Loucy (cell line): Measurements from ENCODE around the gene TCF7L2.

ENCODE experiments used
- EZH2phosphoT487 ChIP-seq: fragments of 200-600 bp; IDR thresholded peaks from 2 replicates; pipeline ENCODE4 v1.6.1; 2018; ENCODE audit warnings: antibody characterized with exemption, mild to moderate bottlenecking, moderate library complexity, borderline replicate concordance
- TF ChIP-seq, protein P1 (sequence below): fragments of 200-600 bp; sonication (generic); conservative IDR thresholded peaks from 2 replicates; pipeline ENCODE4 v1.5.1; 2014; ENCODE audit warnings: mild to moderate bottlenecking, antibody characterized with exemption, low read length

DNA sequence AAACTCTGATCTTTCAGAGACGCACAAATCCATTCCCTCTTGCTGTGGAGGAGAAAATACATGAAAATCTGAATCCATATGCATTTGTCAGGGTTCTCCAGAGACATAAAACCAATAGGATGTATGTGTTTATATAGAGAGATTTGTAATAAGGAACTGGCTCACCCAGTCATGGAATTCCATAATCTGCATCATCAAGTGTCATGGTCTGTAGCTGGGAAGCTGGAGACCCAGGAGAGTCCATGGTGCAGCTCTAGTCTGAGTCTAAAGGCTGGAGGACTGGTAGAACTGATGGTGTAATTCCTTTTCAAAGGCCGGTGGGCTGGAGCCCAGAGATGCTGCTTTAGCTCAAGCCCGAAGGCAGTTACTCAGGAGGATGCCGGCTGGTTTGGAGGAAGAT, 134.0 kb downstream of the TCF7L2 start:
- TF ChIP-seq, protein P1, sequence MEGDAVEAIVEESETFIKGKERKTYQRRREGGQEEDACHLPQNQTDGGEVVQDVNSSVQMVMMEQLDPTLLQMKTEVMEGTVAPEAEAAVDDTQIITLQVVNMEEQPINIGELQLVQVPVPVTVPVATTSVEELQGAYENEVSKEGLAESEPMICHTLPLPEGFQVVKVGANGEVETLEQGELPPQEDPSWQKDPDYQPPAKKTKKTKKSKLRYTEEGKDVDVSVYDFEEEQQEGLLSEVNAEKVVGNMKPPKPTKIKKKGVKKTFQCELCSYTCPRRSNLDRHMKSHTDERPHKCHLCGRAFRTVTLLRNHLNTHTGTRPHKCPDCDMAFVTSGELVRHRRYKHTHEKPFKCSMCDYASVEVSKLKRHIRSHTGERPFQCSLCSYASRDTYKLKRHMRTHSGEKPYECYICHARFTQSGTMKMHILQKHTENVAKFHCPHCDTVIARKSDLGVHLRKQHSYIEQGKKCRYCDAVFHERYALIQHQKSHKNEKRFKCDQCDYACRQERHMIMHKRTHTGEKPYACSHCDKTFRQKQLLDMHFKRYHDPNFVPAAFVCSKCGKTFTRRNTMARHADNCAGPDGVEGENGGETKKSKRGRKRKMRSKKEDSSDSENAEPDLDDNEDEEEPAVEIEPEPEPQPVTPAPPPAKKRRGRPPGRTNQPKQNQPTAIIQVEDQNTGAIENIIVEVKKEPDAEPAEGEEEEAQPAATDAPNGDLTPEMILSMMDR: no peak
- TF ChIP-seq EZH2phosphoT487: no peak
